OCI-LY1 (cell line): ENCODE results near the gene CENPO.

ENCODE experiments used
- H2AFZ ChIP-seq: fragments of 200-600 bp; sonication (generic), shearing (Covaris generic); 2 replicates; pipeline ENCODE4 v1.6.0; 2014; ENCODE audit warnings: antibody characterized with exemption, mild to moderate bottlenecking, low read length
- H3F3A ChIP-seq: fragments of 200-600 bp; sonication (generic), shearing (Covaris generic); 2 replicates; pipeline ENCODE4 v1.6.0; 2014; ENCODE audit warnings: mild to moderate bottlenecking, antibody characterized with exemption, low read length, moderate library complexity; ENCODE audit not compliant: insufficient read depth
- H3K27ac ChIP-seq: fragments of 200-600 bp; sonication (generic); 2 replicates; pipeline ENCODE4 v1.5.1; 2014; ENCODE audit warnings: low read length, mixed run types, mild to moderate bottlenecking, low read depth; ENCODE audit not compliant: poor library complexity, severe bottlenecking
- H3K27me3 ChIP-seq: fragments of 200-600 bp; sonication (generic); 2 replicates; pipeline ENCODE4 v1.6.0; 2014; ENCODE audit warnings: antibody characterized with exemption, mild to moderate bottlenecking, low read length, moderate library complexity; ENCODE audit not compliant: insufficient read depth
- H3K36me3 ChIP-seq: fragments of 200-600 bp; sonication (generic); 2 replicates; pipeline ENCODE4 v1.6.1; 2014; ENCODE audit warnings: mild to moderate bottlenecking, antibody characterized with exemption, low read length, moderate library complexity, mixed read lengths; ENCODE audit not compliant: insufficient read depth
- H3K4me1 ChIP-seq: fragments of 200-600 bp; sonication (generic); 2 replicates; pipeline ENCODE4 v1.5.1; 2014; ENCODE audit warnings: mild to moderate bottlenecking, low read length, moderate library complexity; ENCODE audit not compliant: insufficient read depth, severe bottlenecking
- H3K4me2 ChIP-seq: fragments of 200-600 bp; sonication (generic), shearing (Covaris generic); 2 replicates; pipeline ENCODE4 v1.6.1; 2014; ENCODE audit warnings: low read length
- H3K4me3 ChIP-seq: fragments of 200-600 bp; sonication (generic); 2 replicates; pipeline ENCODE4 v1.5.1; 2014; ENCODE audit warnings: low read length, low read depth, mild to moderate bottlenecking, mixed read lengths; ENCODE audit not compliant: poor library complexity, severe bottlenecking
- H3K79me2 ChIP-seq: fragments of 200-600 bp; shearing (Covaris generic); 2 replicates; pipeline ENCODE4 v1.6.1; 2016; ENCODE audit warnings: mixed run types, low read length, mixed read lengths; ENCODE audit not compliant: insufficient read depth
- H3K9ac ChIP-seq: fragments of 200-600 bp; sonication (generic), shearing (Covaris generic); 2 replicates; pipeline ENCODE4 v1.6.1; 2014; ENCODE audit warnings: mild to moderate bottlenecking, low read length, mixed read lengths
- H3K9me2 ChIP-seq: fragments of 200-600 bp; sonication (generic), shearing (Covaris generic); 2 replicates; pipeline ENCODE4 v1.6.1; 2014; ENCODE audit warnings: low read depth, mild to moderate bottlenecking, low read length, mixed read lengths
- H3K9me3 ChIP-seq: fragments of 200-600 bp; shearing (Covaris generic); 2 replicates; pipeline ENCODE4 v1.6.1; 2014; ENCODE audit warnings: low read length, mixed read lengths
- H4K20me1 ChIP-seq: fragments of 200-600 bp; sonication (generic), shearing (Covaris generic); 2 replicates; pipeline ENCODE4 v1.6.0; 2016; ENCODE audit warnings: mild to moderate bottlenecking, low read length; ENCODE audit not compliant: insufficient read depth
- CTCF ChIP-seq: fragments of 200-600 bp; sonication (generic), shearing (Covaris generic); IDR thresholded peaks from 2 replicates; pipeline ENCODE4 v1.5.1; 2017; ENCODE audit warnings: mild to moderate bottlenecking, antibody characterized with exemption, low read length, moderate library complexity, mixed read lengths
- EZH2 ChIP-seq: fragments of 200-600 bp; sonication (generic), shearing (Covaris generic); IDR thresholded peaks from 2 replicates; pipeline ENCODE4 v1.8.0; 2017; ENCODE audit warnings: borderline replicate concordance, mixed run types, mild to moderate bottlenecking, antibody characterized with exemption, low read length, moderate library complexity, mixed read lengths

The CENPO gene

GRCh38 chr2:24840962-24841945, 48.0 kb downstream of the CENPO start:
- Histone ChIP-seq H4K20me1 (no peaks in the 10 kb centered on the region), H3K4me3 (no peak overlapping the region), H3K9me3 (no peaks in the 10 kb centered on the region), H3K79me2 (no peaks in the 10 kb centered on the region), H3K4me2 (no peak overlapping the region), H3K9ac (no peak overlapping the region), H3K9me2 (no peaks in the 10 kb centered on the region), H2AFZ (no peak overlapping the region), H3K4me1 (no peaks in the 10 kb centered on the region), H3K27ac (no peak overlapping the region), H3K36me3 (peaks cover 56% of the 10 kb centered on the region), H3F3A (no peaks in the 10 kb centered on the region), H3K27me3 (no peaks in the 10 kb centered on the region)
- TF ChIP-seq CTCF = no peak
- TF ChIP-seq EZH2 = no peak

GRCh38 chr2:24842081-24843050, 49.1 kb downstream of the CENPO start:
- Histone ChIP-seq H3K4me1 (no peaks in the 10 kb centered on the region), H4K20me1 (no peaks in the 10 kb centered on the region), H2AFZ (no peak overlapping the region), H3K9me3 (peaks cover under 1% of the 10 kb centered on the region; the same call in 1 of the 2 replicates), H3K79me2 (no peaks in the 10 kb centered on the region), H3K9ac (no peak overlapping the region), H3K9me2 (no peaks in the 10 kb centered on the region), H3K36me3 (peaks cover 51% of the 10 kb centered on the region), H3K4me2 (no peak overlapping the region), H3K27ac (no peak overlapping the region), H3K4me3 (no peak overlapping the region), H3K27me3 (no peaks in the 10 kb centered on the region), H3F3A (no peaks in the 10 kb centered on the region)
- TF ChIP-seq EZH2 (no peak), CTCF (no peak)

DNA sequence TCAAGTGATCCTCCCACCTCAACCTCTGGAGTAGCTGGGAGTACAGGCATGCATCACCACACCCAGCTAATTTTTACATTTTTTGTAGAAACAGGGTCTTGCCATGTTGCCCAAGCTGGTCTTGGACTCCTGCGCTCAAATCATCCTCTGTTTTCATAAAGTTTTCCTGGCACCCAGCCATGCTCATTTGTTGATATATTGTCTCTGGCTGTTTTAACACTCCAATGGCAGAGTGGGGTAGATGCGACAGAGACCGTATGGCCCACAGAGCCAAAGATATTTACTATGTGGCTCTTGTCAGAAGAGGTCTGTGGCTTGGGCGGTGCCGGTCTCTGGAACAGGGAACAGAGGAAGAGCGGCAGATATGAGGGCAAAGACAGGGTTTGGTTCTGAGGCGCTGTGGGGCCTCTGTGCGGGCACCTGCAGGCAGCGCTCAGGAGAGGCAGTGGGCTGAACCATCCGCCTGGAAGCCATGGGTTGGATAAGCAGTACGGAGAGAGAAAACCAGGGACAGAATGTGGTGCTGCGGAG, 50.2 kb downstream of the CENPO start:
- H3K9ac ChIP-seq = no peak overlapping the region
- TF ChIP-seq EZH2 (no peak), CTCF (no peak)
- H3F3A ChIP-seq = no peaks in the 10 kb centered on the region
- peaks cover 2% of the 10 kb centered on the region; the same call in 1 of the 2 replicates for H3K9me3 ChIP-seq
- no peaks in the 10 kb centered on the region for H3K9me2 ChIP-seq
- no peaks in the 10 kb centered on the region for H3K79me2 ChIP-seq
- H3K27ac ChIP-seq = no peak overlapping the region
- no peak overlapping the region for H3K4me2 ChIP-seq
- H3K4me1 ChIP-seq = no peaks in the 10 kb centered on the region
- no peaks in the 10 kb centered on the region for H3K27me3 ChIP-seq
- H3K36me3 ChIP-seq = peaks cover 50% of the 10 kb centered on the region
- H2AFZ ChIP-seq = no peak overlapping the region
- H3K4me3 ChIP-seq = no peak overlapping the region
- no peaks in the 10 kb centered on the region for H4K20me1 ChIP-seq
